Subcutaneous adipose tissue (tissue), 4 donors: ENCODE measurements around the gene GPC3. TPM values are rescaled to one million over a fixed set of nuclear protein-coding genes. Genes with fewer than 3 reads are reported as not detected.

Source experiments
- total RNA-seq, 4 donors: library from RNA; depleted of rRNA; stranded (reverse); fragments of >200 nt; gene quantifications; one replicate each; pipeline ENCODE4 v1.1.0, GENCODE V29; 2016
- TF ChIP-seq, protein P1 (sequence below): fragments of 450-650 bp; IDR thresholded peaks from one replicate; pipeline ENCODE4 v1.5.1; 2016; ENCODE audit warnings: low read depth, mild to moderate bottlenecking, control low read depth, antibody characterized with exemption, moderate library complexity

GPC3 gene
- total RNA-seq, 4 donors from 2014 or later, result 61.8 to 142 (median 84.5) TPM

GRCh38 chrX:133913658-133914388 lies 71.6 kb downstream of the GPC3 start:
- TF ChIP-seq, protein P1, sequence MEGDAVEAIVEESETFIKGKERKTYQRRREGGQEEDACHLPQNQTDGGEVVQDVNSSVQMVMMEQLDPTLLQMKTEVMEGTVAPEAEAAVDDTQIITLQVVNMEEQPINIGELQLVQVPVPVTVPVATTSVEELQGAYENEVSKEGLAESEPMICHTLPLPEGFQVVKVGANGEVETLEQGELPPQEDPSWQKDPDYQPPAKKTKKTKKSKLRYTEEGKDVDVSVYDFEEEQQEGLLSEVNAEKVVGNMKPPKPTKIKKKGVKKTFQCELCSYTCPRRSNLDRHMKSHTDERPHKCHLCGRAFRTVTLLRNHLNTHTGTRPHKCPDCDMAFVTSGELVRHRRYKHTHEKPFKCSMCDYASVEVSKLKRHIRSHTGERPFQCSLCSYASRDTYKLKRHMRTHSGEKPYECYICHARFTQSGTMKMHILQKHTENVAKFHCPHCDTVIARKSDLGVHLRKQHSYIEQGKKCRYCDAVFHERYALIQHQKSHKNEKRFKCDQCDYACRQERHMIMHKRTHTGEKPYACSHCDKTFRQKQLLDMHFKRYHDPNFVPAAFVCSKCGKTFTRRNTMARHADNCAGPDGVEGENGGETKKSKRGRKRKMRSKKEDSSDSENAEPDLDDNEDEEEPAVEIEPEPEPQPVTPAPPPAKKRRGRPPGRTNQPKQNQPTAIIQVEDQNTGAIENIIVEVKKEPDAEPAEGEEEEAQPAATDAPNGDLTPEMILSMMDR, result no peak

DNA sequence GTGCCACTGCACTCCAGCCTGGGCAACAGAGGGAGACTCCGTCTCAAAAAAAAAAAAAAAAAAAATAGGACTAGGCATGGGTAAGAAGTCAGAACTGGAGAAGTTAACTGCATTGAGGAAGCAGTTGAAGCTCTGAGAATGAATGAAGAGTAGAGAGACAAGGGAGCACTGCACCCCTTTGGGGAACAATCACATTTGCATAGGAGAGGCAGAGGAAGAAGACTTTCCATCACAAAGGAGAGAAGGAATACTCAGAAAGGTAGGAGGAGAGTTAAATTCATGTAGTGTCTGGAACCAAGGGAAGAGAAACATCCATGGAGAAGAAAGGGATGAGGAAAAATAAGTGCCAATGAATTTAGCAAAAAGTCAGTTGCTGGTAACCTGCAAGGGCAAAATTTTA lies 72.4 kb downstream of the GPC3 start:
- TF ChIP-seq, protein P1, result no peak

DNA sequence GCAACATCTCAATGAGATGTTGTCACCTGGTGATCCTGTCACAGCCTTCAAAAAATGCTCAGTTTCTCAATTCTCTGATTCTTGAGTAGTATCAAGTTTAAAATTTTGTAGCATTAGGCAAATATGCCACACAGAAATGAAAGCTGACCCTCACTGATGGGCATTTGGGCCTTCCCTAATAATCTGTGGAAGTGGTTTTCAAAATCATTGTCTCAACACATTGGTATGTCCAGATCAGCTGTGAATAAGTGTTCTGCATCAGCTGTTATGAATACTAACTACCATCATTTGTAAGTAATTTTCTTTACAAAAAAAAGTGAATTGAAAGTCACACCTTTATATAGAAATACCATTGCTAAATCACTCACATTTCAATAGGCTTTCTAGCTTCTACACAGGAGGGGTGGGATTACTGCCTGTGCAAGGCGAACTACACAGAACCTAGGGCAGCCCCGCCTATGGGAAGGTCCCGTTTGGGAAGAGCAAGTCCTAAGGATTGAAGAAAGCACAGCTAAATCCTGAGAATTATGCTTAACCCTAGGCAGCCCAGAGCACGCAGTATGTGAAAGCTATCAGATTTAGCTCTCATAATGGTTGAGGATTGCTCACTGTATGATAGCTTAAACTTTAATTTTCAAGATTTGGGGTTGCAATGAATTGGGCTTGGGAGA lies 73.4 kb downstream of the GPC3 start:
- TF ChIP-seq, protein P1, result no peak

- TF ChIP-seq, protein P1, result no peak
Measured at GRCh38 chrX:133910539-133910938, 74.9 kb downstream of the GPC3 start.

- TF ChIP-seq, protein P1, result no peak
Measured at GRCh38 chrX:133909888-133910287, 75.5 kb downstream of the GPC3 start.

GRCh38 chrX:133908223-133908955 lies 77.0 kb downstream of the GPC3 start:
- TF ChIP-seq, protein P1, result no peak

DNA sequence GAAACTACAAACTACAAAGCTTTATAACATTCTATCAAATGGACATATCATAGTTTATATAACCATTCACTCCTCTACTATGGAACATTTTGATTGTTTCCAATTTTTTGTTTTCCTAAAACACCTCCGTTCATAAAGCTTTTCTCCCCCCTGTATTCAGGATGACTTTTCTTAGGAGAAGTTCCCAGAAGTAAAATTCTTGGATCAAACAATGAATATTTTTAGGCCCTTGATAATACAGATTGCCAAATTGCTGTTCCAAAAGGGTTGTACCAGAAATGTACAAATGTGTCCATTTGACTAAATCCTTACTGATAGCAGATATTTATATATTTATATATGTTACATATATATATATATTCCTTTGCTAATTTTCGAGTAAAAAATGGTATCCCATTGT lies 77.8 kb downstream of the GPC3 start:
- TF ChIP-seq, protein P1, result no peak
